ENCODE results near the gene REEP3. TPM values are rescaled to one million over a fixed set of nuclear protein-coding genes. Genes with fewer than 3 reads are reported as not detected.
A peak's percentile ranks its signal among the peaks of the same experiment; 100 is the strongest.
"Not testable (repeated sequence)": the region's sequence is repeated elsewhere in the genome, so short reads cannot be mapped to it uniquely, and the experiment has no call there.

Gene REEP3
- total RNA-seq, 1 experiment from 2014 or later: 18.5 TPM

DNA sequence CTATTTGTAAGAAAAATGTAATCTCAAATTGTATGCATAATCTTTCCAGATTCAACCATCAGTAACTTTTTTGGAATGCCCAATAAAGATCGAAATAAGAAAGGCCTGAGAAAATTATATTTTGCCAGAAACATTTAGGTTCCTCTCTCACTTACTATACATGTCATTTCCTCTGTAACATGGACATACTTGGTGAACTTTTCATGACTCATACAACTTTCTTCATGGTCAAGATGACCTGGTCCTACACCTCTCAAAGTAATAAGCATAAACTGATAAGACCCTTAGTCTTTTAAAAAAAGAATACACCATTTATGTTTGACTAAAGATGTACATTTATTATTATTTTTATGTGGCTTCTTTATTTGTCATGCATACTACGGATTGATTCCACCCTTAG is 125.3 kb downstream of the REEP3 start:
- H3K27me3 ChIP-seq: no peaks in the 10 kb centered on the region
- no peak for DNase-seq
- no peak overlapping the region for H3K4me3 ChIP-seq
- H3K9me3 ChIP-seq: no peaks in the 10 kb centered on the region
- H3K36me3 ChIP-seq: no peaks in the 10 kb centered on the region

DNA sequence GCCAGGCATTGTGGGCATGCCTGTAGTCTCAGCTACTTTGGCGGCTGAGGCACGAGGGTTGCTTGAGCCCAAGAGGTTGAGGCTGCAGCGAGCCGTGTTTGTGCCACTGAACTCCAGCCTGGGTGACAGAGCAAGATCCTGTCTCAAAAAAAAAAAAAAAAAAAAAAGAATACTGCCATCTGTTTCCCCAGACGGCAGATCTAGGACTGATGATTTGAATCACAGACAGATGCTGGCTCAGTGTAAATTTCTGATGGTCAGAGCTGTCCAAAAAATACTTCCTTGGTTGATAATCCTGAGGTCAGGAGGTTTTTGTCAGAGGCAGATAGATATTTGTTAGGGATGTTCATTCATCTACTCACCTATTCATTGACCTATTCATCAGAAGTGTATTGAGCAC is 130.7 kb downstream of the REEP3 start:
- Histone ChIP-seq H3K9me3 (no peaks in the 10 kb centered on the region), H3K36me3 (no peaks in the 10 kb centered on the region), H3K27me3 (no peaks in the 10 kb centered on the region), H3K4me3 (no peak overlapping the region)
- no peak for DNase-seq

DNA sequence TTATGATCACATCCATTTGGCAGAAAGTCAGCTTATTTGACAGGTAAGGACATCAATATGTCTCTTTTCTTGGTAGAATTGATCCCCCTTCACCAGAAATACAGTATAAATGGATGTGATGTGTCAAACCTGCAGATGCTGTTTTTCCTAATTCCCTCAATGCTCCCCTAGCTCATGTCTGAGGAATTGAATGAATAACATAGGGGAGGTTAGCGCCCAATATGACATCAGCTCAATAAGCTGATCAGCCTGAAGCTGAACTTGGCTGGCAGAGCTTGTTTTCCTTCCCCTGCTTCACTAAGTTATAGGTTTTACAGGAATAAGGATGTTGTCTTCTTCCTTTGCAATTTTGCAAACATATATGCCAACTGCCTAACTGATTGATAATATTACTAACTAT is 132.5 kb downstream of the REEP3 start:
- no peak overlapping the region for H3K4me3 ChIP-seq
- H3K9me3 ChIP-seq: no peaks in the 10 kb centered on the region
- no peaks in the 10 kb centered on the region for H3K36me3 ChIP-seq
- DNase-seq: no peak
- no peaks in the 10 kb centered on the region for H3K27me3 ChIP-seq

DNA sequence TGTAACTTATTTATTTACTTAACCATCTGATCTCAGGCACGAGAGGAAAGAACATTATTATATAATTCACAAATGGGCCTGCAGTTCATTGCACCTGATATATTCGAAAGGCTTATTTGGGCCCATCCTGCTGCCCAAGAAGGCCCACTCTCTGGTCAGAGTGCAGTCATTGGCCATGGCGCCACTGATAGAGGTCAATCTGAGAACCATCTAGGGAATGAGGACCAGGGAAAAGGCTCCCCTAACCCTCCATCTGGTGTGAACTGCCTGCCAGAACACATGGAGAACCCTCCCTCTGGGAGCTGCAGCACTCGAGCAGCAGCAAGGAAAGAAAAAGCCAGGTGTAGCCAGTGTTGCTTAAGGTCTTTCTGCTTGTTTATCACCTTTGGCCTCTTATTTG is 136.6 kb downstream of the REEP3 start:
- DNase-seq: no peak
- Histone ChIP-seq H3K4me3 (no peak overlapping the region), H3K36me3 (no peaks in the 10 kb centered on the region), H3K27me3 (no peaks in the 10 kb centered on the region), H3K9me3 (no peaks in the 10 kb centered on the region)

DNA sequence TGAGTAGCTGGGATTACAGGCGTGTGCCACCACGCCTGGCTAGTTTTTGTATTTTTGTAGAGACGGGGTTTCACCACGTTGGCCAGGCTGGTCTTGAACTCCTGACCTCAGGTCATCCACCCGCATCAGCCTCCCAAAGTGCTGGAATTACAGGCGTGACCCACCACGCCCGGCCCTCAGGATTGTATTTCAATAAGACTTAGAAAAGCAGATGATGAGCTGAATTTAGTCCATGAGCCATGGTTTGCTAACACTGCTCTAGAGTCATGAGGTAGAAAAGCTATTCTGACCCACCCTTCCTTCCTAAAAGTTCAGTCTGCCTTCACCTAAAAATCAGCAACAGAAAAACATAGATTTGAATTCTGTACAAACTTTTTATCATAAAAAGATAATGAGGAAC is 139.7 kb downstream of the REEP3 start:
- H3K36me3 ChIP-seq, DNase-seq, H3K27me3 ChIP-seq, H3K9me3 ChIP-seq, H3K4me3 ChIP-seq: not testable (repeated sequence)

DNA sequence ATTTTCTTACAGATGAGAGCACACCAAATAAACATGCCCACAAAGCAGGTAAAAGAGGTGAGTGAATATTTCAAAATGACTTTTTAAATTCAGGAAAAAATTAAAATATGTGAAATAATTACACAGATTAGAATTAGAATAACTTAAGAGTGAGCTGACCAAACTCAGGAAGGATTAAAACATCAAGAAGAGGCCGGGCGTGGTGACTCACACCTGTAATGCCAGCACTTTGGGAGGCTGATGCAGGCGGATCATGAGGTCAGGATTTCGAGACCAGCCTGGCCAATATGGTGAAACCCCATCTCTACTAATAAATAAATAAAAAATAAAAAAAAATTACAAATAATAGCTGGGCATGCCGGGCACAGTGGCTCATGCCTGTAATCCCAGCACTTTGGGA is 140.1 kb downstream of the REEP3 start:
- no peaks in the 10 kb centered on the region for H3K9me3 ChIP-seq
- no peaks in the 10 kb centered on the region for H3K36me3 ChIP-seq
- DNase-seq: no peak
- H3K4me3 ChIP-seq: no peak overlapping the region
- H3K27me3 ChIP-seq: no peaks in the 10 kb centered on the region

DNA sequence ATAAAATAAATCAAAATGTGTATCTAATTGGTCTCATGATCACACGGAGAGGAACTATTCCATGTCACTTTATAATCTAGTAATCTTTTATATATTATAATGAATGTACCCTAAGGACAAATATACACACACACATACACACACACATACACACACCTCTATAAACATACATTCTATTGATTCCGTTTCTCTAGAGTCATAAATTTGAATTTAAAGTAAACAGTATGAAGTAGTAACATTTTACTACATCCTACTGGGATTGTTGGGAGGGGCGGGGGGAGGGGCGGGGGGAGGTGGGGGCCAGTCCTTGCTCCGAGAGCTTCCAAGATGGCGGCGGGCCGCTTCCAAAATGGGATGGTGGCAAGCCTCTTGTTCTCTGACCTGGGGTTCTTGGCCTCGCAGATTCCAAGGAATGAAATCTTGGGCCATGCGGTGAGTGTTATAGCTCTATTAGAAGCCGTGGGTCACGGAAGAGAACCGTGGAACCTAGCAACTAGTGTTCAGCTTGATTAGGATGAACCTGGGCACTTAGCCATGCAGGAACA is 143.2 kb downstream of the REEP3 start:
- no peaks in the 10 kb centered on the region for H3K27me3 ChIP-seq
- no peak for DNase-seq

DNA sequence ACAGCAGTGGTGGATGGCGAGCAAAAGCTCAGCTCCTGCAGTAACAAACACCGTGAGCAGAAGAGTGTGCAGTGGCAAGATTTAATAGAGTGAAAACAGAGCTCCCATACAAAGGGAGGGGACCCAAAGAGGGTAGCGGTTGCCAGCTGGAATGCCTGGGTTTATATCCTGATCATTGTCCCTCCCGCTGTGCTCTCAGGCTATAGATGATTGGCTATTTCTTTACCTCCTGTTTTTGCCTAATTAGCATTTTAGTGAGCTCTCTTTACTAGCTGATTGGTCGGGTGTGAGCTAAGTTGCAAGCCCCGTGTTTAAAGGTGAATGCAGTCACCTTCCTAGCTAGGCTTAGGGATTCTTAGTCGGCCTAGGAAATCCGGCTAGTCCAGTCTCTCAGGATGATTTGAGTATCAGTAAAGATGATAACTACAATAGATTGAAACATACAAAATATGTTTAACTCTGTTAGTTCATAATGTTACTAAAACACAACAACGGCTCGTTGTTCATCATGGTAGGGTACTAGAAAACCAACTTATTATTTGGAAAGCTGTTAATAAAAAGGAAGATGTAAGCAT is 143.9 kb downstream of the REEP3 start:
- DNase-seq, H3K27me3 ChIP-seq: not testable (repeated sequence)

More for the DNA sequence above, 143.2 kb downstream of the REEP3 start:
- H3K36me3 ChIP-seq: no peaks in the 10 kb centered on the region
- no peaks in the 10 kb centered on the region for H3K9me3 ChIP-seq
- no peak overlapping the region for H3K4me3 ChIP-seq

DNA sequence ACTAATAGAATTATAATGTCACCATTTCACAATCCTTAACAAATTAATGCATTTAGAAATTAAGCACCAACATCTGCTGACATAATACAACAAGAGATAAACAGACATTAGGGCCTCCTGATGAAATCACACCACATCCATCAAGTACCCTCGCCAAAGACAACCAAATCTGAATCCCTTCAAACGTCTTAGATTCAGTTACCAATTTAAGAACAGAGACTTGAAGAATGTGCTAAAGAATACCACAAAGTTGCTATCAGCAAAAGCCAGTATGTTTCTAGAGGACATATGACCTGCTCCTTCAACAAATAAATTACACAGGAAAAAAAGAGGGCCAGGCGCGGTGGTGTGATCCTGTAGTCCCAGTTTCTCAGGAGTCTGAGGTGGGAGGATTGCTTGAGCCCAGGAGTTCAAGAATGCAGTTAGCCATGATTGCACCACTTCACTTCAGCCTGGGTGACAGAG is 144.5 kb downstream of the REEP3 start:
- no peak overlapping the region for H3K4me3 ChIP-seq
- H3K36me3 ChIP-seq: no peaks in the 10 kb centered on the region
- no peaks in the 10 kb centered on the region for H3K9me3 ChIP-seq
- no peak for DNase-seq
- H3K27me3 ChIP-seq: no peaks in the 10 kb centered on the region

More for the DNA sequence above, 143.9 kb downstream of the REEP3 start:
- not testable (repeated sequence) for H3K36me3 ChIP-seq, H3K9me3 ChIP-seq, H3K4me3 ChIP-seq

DNA sequence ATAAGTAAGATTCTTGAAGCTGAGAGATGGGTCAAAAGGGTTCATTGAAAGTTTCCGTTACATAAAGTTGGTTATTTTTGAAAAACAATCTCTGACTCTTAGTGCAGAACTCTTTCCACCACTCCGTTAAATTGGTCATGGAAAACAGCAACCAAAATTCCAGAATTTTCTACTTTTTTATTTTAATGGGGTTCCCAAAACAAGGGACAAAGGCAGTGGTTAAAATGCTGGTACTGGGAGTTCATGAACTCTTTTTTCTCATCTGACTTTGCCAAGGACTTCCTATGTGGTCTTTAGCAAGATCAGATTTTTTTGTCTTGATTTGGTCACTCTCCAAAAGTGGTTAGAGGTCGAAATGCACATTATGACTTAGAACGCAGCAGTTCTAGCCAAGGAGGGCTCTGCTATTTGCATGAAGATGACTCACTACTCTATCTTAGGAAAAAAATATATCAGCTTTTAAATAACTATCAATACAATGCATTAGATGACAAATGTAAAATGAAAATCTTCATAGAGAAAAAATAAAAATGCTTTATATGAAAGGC is 145.7 kb downstream of the REEP3 start:
- Histone ChIP-seq H3K27me3 (no peaks in the 10 kb centered on the region), H3K4me3 (no peak overlapping the region), H3K9me3 (no peaks in the 10 kb centered on the region), H3K36me3 (no peaks in the 10 kb centered on the region)
- DNase-seq: peak; percentile 47

DNA sequence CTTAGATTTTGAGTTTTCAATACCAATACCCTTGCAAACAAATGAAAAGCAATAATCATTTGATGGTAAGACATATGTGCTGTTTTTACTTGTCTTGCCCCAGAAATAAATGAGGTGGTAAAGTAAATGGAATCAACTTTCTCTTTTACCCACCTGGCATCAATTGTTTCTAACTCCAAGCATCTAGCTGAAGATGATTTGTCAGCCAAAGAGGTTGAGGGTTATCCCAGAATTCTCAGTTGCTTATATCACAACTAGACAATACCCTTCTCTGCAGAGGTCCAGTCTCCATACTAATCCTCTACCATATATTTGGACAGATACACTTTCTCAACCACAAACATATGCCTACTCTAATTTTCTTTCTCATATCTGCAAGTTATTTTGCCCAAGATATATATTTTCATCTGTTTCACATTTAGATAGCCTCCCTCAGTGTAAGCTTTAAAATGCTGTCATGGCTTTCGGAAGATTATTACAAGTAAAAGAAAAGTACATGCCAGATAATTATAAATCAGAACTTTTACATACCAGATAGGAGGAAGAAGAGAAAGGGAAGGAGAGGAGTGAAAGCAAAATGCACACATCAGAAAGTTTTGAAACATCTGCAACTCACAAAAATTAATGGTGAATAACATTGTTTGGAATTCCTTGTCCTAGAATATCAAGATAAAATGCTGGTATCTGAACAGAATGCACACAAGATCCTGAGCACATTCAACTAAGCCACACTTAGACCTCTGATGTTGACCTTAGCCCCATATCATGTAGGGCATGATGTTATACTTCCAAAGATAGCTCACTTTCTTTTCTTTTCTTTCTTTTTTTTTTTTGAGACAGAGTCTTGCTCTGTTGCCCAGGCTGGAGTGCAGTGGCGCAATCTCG is 146.6 kb downstream of the REEP3 start:
- no peak overlapping the region for H3K4me3 ChIP-seq
- DNase-seq: no peak
- H3K9me3 ChIP-seq: no peaks in the 10 kb centered on the region
- no peaks in the 10 kb centered on the region for H3K27me3 ChIP-seq
- H3K36me3 ChIP-seq: no peaks in the 10 kb centered on the region

DNA sequence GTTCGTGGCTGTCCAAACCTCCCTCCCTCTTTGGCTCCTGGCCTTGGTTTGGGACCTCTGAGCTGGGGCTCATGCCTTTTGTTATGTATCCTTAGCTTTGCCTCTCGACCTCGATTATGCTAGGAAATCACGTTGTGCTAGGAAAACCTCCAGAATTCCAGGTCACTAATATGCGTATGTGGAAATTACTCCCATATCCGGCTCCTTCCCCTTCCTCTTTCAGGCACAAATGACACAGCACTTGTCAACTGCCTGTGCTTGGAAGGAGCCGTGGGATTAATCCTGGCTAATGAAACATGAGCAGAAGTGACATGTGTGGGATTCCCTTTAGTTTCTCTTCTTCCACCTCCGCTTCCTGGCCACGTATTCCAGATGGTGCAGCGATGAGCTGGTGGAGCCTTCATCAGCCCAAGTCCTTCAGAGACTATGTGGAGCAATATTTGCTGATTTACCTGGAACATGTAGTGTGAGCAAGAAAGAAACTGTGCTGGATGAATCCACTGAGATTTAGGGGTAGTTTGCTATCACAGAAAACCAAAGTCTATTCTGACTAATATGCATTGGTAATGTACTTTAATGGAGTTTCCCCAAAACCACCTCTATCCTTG is 149.2 kb downstream of the REEP3 start:
- H3K36me3 ChIP-seq: no peaks in the 10 kb centered on the region
- H3K4me3 ChIP-seq: no peak overlapping the region
- no peaks in the 10 kb centered on the region for H3K27me3 ChIP-seq
- no peak for DNase-seq
- H3K9me3 ChIP-seq: no peaks in the 10 kb centered on the region

DNA sequence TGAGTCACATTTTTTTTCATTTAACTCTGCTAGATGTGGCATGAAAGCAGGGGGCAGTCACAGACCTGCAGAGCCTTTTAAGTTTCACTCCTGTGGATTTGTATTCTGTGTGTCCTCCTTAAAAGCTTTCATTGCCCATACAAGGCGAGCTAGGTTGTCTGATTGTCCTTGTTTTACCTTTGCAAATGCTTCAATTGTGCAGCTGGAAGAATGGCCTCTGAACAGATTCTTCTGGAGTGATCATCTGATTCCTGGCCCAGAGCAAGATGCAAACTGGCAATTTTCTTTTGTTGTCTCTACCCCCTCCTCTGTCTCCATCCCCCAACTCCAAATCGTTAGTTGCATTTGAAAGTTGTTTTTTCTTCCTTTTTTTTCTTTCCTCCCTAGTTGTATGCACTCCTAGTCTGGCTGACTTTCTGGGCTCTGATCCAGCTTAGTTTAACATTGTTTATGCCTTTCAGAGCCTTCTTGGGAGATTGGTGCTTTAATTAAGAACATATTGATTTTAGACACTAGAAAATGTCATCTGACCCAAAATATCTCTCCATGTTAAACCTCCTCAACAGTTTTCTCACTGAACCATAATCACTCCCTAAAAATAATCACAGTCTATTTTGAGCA is 150.2 kb downstream of the REEP3 start:
- Histone ChIP-seq H3K36me3 (no peaks in the 10 kb centered on the region), H3K4me3 (no peak overlapping the region), H3K27me3 (no peaks in the 10 kb centered on the region), H3K9me3 (no peaks in the 10 kb centered on the region)
- no peak for DNase-seq

DNA sequence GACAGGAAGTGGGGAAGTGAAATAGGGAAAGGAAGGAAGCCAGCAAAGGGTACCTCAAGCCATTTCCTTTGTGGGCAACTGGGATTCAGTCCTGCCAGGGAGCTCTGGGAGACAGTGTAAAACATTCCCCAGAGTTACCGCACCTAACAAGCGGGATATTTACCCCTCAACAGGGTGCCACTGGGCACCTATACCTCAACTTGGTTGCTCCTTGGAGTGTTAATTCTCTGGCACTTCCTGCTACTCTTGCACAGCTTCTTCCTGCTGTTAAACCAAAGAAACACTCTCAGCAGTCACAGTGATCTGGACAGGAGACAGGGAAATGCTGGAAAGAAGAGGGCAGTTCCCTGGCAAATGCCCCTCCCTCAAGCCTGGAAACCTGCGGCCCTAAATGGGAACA is 151.3 kb downstream of the REEP3 start:
- H3K36me3 ChIP-seq: no peaks in the 10 kb centered on the region
- DNase-seq: no peak
- H3K9me3 ChIP-seq: no peaks in the 10 kb centered on the region
- no peak overlapping the region for H3K4me3 ChIP-seq
- H3K27me3 ChIP-seq: no peaks in the 10 kb centered on the region

DNA sequence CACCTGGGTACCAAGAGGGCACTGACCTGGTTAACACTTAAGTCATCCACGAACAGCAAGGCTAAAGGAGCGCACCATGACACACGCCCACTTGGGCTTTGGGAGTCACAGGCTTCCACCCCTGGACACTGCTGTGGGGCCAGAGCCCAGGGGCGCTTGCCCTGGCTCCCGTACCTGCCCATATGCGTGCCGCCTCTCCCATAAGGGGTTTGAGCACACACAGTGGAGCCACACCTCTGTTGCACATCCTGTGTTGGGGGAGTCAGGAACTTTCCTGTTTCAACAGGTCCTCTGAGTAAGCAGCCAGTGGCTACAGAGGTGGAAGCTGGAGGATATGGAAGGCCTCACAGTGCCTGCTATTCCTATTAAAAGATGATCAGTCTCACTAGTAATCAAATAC is 152.0 kb downstream of the REEP3 start:
- Histone ChIP-seq H3K4me3 (no peak overlapping the region), H3K9me3 (no peaks in the 10 kb centered on the region), H3K27me3 (no peaks in the 10 kb centered on the region), H3K36me3 (no peaks in the 10 kb centered on the region)
- DNase-seq: no peak

DNA sequence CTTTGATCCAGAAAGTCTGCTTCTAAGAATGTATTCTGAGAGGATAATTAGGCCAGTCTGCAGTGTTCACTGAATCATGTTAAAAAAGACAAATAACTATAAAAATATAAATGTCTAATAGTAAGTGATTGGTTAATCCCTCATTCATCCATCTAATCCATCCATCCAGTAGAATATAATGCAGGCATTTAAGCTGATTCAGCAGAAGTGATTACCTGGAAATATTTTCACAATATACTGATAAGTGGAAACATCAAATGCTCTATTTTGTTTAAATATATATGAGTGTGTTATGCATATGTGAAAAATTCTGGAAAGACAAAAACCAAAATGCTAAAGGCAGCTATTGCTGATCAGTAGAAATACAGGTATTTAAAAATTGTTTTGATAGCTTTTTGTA is 152.6 kb downstream of the REEP3 start:
- Histone ChIP-seq H3K27me3 (no peaks in the 10 kb centered on the region), H3K9me3 (no peaks in the 10 kb centered on the region), H3K36me3 (no peaks in the 10 kb centered on the region), H3K4me3 (no peak overlapping the region)
- DNase-seq: no peak

All from MG63 (cell line).